Uterus (tissue), 2 donors: Measurements from ENCODE around the gene WDR38.

Source experiments
- POLR2A ChIP-seq, 2 donors: fragments of 450-650 bp; IDR thresholded peaks; one replicate each; pipeline ENCODE4 v1.6.1; 2016; ENCODE audit warnings: antibody characterized with exemption in 2 of 2, mild to moderate bottlenecking in 1 of 2, moderate library complexity in 1 of 2
- TF ChIP-seq, protein P1 (sequence below), 4 experiments: fragments of 200-600 bp in 2 of 4; fragments of 450-650 bp in 2 of 4; sonication (generic) in 2 of 4; IDR thresholded peaks; one replicate each; pipeline ENCODE4 v1.5.1; 2016 to 2019; ENCODE audit warnings: antibody characterized with exemption in 4 of 4, mild to moderate bottlenecking in 2 of 4, moderate library complexity in 1 of 4

DNA sequence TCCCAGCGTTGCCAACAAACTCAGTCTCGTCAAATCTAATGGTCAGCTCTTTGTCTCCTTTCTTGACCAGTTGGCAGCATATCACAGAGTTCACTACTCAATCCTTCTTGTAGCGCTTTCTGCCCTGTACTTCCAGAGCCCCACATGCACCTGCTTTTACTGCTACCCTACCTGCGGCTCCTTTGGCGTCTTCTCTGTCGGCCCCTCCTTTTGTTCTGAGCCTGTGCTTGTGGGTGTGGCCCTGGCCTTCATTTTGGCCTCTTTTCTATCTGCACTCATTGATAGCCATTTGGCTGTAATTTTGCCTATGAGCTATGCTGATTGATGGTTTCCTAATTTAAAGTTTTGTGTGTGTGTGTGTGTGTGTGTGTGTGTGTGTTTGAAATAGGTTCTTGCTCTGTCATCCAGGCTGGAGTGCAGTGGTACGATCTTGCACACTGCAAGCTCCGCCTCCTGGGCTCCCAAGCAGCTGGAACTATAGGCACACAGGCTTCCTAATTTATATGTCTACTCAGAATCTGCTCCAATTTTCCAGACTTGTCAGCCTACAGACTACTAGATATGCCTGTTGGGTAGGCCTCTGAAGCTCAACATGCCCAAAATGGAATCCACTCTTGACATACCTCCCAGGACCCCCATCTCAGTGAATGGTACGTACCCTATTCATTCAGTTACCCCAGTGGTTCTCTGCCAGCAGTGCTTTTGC lies 40.9 kb downstream of the WDR38 start:
- TF ChIP-seq, protein P1, sequence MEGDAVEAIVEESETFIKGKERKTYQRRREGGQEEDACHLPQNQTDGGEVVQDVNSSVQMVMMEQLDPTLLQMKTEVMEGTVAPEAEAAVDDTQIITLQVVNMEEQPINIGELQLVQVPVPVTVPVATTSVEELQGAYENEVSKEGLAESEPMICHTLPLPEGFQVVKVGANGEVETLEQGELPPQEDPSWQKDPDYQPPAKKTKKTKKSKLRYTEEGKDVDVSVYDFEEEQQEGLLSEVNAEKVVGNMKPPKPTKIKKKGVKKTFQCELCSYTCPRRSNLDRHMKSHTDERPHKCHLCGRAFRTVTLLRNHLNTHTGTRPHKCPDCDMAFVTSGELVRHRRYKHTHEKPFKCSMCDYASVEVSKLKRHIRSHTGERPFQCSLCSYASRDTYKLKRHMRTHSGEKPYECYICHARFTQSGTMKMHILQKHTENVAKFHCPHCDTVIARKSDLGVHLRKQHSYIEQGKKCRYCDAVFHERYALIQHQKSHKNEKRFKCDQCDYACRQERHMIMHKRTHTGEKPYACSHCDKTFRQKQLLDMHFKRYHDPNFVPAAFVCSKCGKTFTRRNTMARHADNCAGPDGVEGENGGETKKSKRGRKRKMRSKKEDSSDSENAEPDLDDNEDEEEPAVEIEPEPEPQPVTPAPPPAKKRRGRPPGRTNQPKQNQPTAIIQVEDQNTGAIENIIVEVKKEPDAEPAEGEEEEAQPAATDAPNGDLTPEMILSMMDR (IDR thresholded peaks at IDR 0.05) = no peak
- TF ChIP-seq POLR2A (IDR thresholded peaks at IDR 0.05) = no peak
